Measurements from ENCODE around the gene OR10A5.
"Not testable (repeated sequence)": the region's sequence is repeated elsewhere in the genome, so short reads cannot be mapped to it uniquely, and the experiment has no call there.

Gene OR10A5

GRCh38 chr11:6876325-6876724 is 30.8 kb downstream of the OR10A5 start, which contains the start of gene OR10A4:
OR10A4 (plus strand) TSS chr11:6876625; CDS start chr11:6876648, 23 bp downstream.
- Histone ChIP-seq H3K4me3 (ENCODE audit: low read length) (no peak within 1 kb of the TSS), H3K9me3 (ENCODE audit: control insufficient read depth, low read length) (peaks cover 2% of the 10 kb centered on the region), H3K9ac (ENCODE audit: low read length) (no peak within 1 kb of the TSS), H3K36me3 (ENCODE audit: control insufficient read depth, insufficient read depth, low read length, severe bottlenecking) (no peaks in the 10 kb centered on the region), H3K4me1 (ENCODE audit: control insufficient read depth, insufficient read depth, low read length) (no peaks in the 10 kb centered on the region), H3K27me3 (replicated peaks; ENCODE audit: control insufficient read depth, insufficient read depth, low read length) (no peaks in the 10 kb centered on the region)
- no peak for DNase-seq (ENCODE audit: low read depth)

GRCh38 chr11:6876914-6877313 is 31.4 kb downstream of the OR10A5 start:
- H3K9me3 ChIP-seq (ENCODE audit: control insufficient read depth, low read length) = peaks cover 2% of the 10 kb centered on the region
- no peak for DNase-seq (ENCODE audit: low read depth)
- no peaks in the 10 kb centered on the region for H3K4me1 ChIP-seq (ENCODE audit: control insufficient read depth, insufficient read depth, low read length)
- H3K9ac ChIP-seq (ENCODE audit: low read length) = no peak overlapping the region
- H3K36me3 ChIP-seq (ENCODE audit: control insufficient read depth, insufficient read depth, low read length, severe bottlenecking) = no peaks in the 10 kb centered on the region
- no peak overlapping the region for H3K4me3 ChIP-seq (ENCODE audit: low read length)
- H3K27me3 ChIP-seq (replicated peaks; ENCODE audit: control insufficient read depth, insufficient read depth, low read length) = no peaks in the 10 kb centered on the region

- no peak overlapping the region for H3K9ac ChIP-seq (ENCODE audit: low read length)
- H3K36me3 ChIP-seq (ENCODE audit: control insufficient read depth, insufficient read depth, low read length, severe bottlenecking) = no peaks in the 10 kb centered on the region
- DNase-seq (ENCODE audit: low read depth) = no peak
Measured at GRCh38 chr11:6882751-6883150, 37.3 kb downstream of the OR10A5 start.

GRCh38 chr11:6887711-6888110 is 42.2 kb downstream of the OR10A5 start:
- not testable (repeated sequence) for H3K4me3 ChIP-seq (ENCODE audit: low read length); H3K9ac ChIP-seq (ENCODE audit: low read length); H3K4me1 ChIP-seq (ENCODE audit: control insufficient read depth, insufficient read depth, low read length); H3K27me3 ChIP-seq (replicated peaks; ENCODE audit: control insufficient read depth, insufficient read depth, low read length); DNase-seq (ENCODE audit: low read depth); H3K36me3 ChIP-seq (ENCODE audit: control insufficient read depth, insufficient read depth, low read length, severe bottlenecking); H3K9me3 ChIP-seq (ENCODE audit: control insufficient read depth, low read length)

More at GRCh38 chr11:6882751-6883150, 37.3 kb downstream of the OR10A5 start:
- Histone ChIP-seq H3K27me3 (replicated peaks; ENCODE audit: control insufficient read depth, insufficient read depth, low read length) (no peaks in the 10 kb centered on the region), H3K4me1 (ENCODE audit: control insufficient read depth, insufficient read depth, low read length) (no peaks in the 10 kb centered on the region), H3K9me3 (ENCODE audit: control insufficient read depth, low read length) (no peaks in the 10 kb centered on the region), H3K4me3 (ENCODE audit: low read length) (no peak overlapping the region)

- no peaks in the 10 kb centered on the region for H3K36me3 ChIP-seq (ENCODE audit: control insufficient read depth, insufficient read depth, low read length, severe bottlenecking)
- no peaks in the 10 kb centered on the region for H3K27me3 ChIP-seq (replicated peaks; ENCODE audit: control insufficient read depth, insufficient read depth, low read length)
- H3K4me3 ChIP-seq (ENCODE audit: low read length) = no peak overlapping the region
- H3K9ac ChIP-seq (ENCODE audit: low read length) = no peak overlapping the region
- no peaks in the 10 kb centered on the region for H3K9me3 ChIP-seq (ENCODE audit: control insufficient read depth, low read length)
- no peaks in the 10 kb centered on the region for H3K4me1 ChIP-seq (ENCODE audit: control insufficient read depth, insufficient read depth, low read length)
- no peak for DNase-seq (ENCODE audit: low read depth)
Measured at GRCh38 chr11:6888830-6889229, 43.3 kb downstream of the OR10A5 start.

DNA sequence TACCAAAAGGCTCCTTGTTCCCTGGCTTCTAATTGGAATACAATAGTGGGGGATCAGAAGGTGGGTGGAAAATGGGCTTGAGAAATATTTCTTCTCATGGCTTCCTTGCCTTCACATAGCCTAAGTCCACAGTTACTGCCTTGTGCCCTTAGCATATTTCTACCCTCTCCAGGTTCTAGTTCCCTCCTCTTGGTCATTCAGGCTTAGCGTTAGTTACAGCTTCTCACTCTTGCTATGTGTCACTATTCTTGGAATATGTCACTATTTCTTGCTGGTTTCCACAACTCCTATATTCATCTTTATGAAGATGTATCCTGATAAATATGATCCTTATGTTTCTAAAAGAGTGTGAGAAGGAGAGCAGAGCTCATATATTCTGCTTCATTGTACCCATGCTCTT is 44.4 kb downstream of the OR10A5 start:
- no peak overlapping the region for H3K4me3 ChIP-seq (ENCODE audit: low read length)
- DNase-seq (ENCODE audit: low read depth) = no peak
- H3K9me3 ChIP-seq (ENCODE audit: control insufficient read depth, low read length) = no peaks in the 10 kb centered on the region
- H3K9ac ChIP-seq (ENCODE audit: low read length) = no peak overlapping the region
- no peaks in the 10 kb centered on the region for H3K27me3 ChIP-seq (replicated peaks; ENCODE audit: control insufficient read depth, insufficient read depth, low read length)
- no peaks in the 10 kb centered on the region for H3K36me3 ChIP-seq (ENCODE audit: control insufficient read depth, insufficient read depth, low read length, severe bottlenecking)
- H3K4me1 ChIP-seq (ENCODE audit: control insufficient read depth, insufficient read depth, low read length) = no peaks in the 10 kb centered on the region

DNA sequence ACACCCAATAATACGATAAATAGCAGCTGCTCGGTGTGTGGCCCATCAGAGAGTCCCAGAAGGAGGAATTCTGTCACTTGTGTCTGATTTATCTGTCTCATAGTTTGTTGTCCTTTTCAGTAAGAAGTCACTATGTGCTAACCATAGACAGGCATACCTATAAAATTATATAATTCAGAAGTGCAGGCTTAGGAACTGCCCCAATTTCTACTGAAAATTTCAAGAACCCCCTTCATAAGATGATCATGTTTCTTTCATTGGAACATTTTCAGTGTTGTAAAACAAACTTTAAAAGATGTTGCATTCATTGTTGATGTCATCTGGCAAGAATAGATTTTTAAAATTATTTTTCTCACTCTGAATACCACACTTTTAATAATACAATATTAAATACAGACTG is 46.9 kb downstream of the OR10A5 start, which contains the start of gene OR2D2:
Gene OR2D2 (minus strand): TSS at position 101 of the 400 bp plus-strand sequence. CDS start 0 bp downstream, at position 101.
- Histone ChIP-seq H3K9ac (ENCODE audit: low read length) (no peak within 1 kb of the TSS), H3K9me3 (ENCODE audit: control insufficient read depth, low read length) (no peaks in the 10 kb centered on the region), H3K27me3 (replicated peaks; ENCODE audit: control insufficient read depth, insufficient read depth, low read length) (no peaks in the 10 kb centered on the region), H3K36me3 (ENCODE audit: control insufficient read depth, insufficient read depth, low read length, severe bottlenecking) (no peaks in the 10 kb centered on the region), H3K4me3 (ENCODE audit: low read length) (no peak within 1 kb of the TSS), H3K4me1 (ENCODE audit: control insufficient read depth, insufficient read depth, low read length) (no peaks in the 10 kb centered on the region)
- no peak for DNase-seq (ENCODE audit: low read depth)

DNA sequence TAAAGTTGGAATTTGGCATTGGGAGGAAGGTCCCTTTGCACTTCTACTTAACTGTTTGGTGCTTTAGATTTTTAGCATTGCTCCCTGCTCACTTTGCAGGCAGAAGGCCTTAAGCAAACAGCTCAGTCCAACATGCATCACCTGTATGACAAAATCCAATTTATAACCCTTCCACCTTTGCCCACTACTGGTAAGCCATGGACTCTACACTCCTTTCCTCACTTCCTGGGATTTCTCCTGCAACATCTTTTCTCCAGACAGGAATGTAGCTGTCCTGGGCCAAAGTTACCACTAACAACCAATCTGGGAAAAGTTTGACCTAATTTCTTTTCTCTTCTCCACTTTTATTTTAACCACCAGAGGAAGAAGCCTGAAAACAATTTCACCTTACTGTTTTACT is 48.6 kb downstream of the OR10A5 start:
- Histone ChIP-seq H3K9me3 (ENCODE audit: control insufficient read depth, low read length) (no peaks in the 10 kb centered on the region), H3K4me3 (ENCODE audit: low read length) (no peak overlapping the region), H3K36me3 (ENCODE audit: control insufficient read depth, insufficient read depth, low read length, severe bottlenecking) (no peaks in the 10 kb centered on the region), H3K27me3 (replicated peaks; ENCODE audit: control insufficient read depth, insufficient read depth, low read length) (no peaks in the 10 kb centered on the region), H3K9ac (ENCODE audit: low read length) (no peak overlapping the region), H3K4me1 (ENCODE audit: control insufficient read depth, insufficient read depth, low read length) (no peaks in the 10 kb centered on the region)
- no peak for DNase-seq (ENCODE audit: low read depth)

- Histone ChIP-seq H3K4me3 (ENCODE audit: low read length) (no peak overlapping the region), H3K4me1 (ENCODE audit: control insufficient read depth, insufficient read depth, low read length) (no peaks in the 10 kb centered on the region), H3K27me3 (replicated peaks; ENCODE audit: control insufficient read depth, insufficient read depth, low read length) (no peaks in the 10 kb centered on the region), H3K36me3 (ENCODE audit: control insufficient read depth, insufficient read depth, low read length, severe bottlenecking) (no peaks in the 10 kb centered on the region), H3K9ac (ENCODE audit: low read length) (no peak overlapping the region), H3K9me3 (ENCODE audit: control insufficient read depth, low read length) (no peaks in the 10 kb centered on the region)
- no peak for DNase-seq (ENCODE audit: low read depth)
Measured at GRCh38 chr11:6895010-6895409, 49.5 kb downstream of the OR10A5 start.

Data from adipocyte (in vitro differentiated cells).